ENCODE measurements around the gene TUBB4A. TPM values are rescaled to one million over a fixed set of nuclear protein-coding genes. Genes with fewer than 3 reads are reported as not detected.

TUBB4A gene
- total and polyA plus RNA-seq, 10 of the 15 experiments (the other 5 are each of a cell fraction or from before 2014, with no cell fraction given), result 0.29 to 22.4 (median 3.8) TPM

GRCh38 chr19:6530386-6531162, 28.5 kb upstream of the TUBB4A start, which contains the start of gene TNFSF9:
TNFSF9 (plus strand) TSS chr19:6531026; CDS start chr19:6531037, 11 bp downstream.
- peak; percentile 55 for ATAC-seq
- H3K9me3 ChIP-seq (replicated peaks; ENCODE audit: control insufficient read depth, insufficient read depth, low read length), result no peaks in the 10 kb centered on the region; the same call in 2 of the 3 replicates
- intact Hi-C loops (cut with micrococcal nuclease; ENCODE audit: unreplicated experiment) (no loop called here), in situ Hi-C loops (cut with MboI) (no loop called here)
- no peaks in the 10 kb centered on the region for H4K20me1 ChIP-seq (ENCODE audit: control insufficient read depth, insufficient read depth)
- peak within 1 kb of the TSS; percentile 83 for H3K27ac ChIP-seq (ENCODE audit: control insufficient read depth, insufficient read depth)
- POLR2A ChIA-PET, result interaction anchor here (0.7 to 2.4 kb wide), 19 partner anchors 9 to 205 kb away, joined by 3 to 23 read pairs (median 4); partner anchors contain the start of gene CD70
- CTCF ChIA-PET, result interaction anchor here (1.0 to 1.3 kb wide), 3 partner anchors 21 to 223 kb away, joined by 3 to 4 read pairs (median 3); no protein-coding TSS in a partner anchor
- RAD21 ChIA-PET (ENCODE audit: unreplicated experiment), result interaction anchor here (0.6 to 1.6 kb wide), 10 partner anchors 9 to 333 kb away, joined by 3 to 16 read pairs (median 6); no protein-coding TSS in a partner anchor
- peak; percentile 72 for FAIRE-seq
- peaks cover 34% of the 10 kb centered on the region for H3K4me1 ChIP-seq (ENCODE audit: control insufficient read depth, insufficient read depth, low read length)
- H2AFZ ChIP-seq (ENCODE audit: control insufficient read depth, low read depth, low read length), result peak within 1 kb of the TSS; percentile 82
- DNase-seq (ENCODE audit: low read depth, low spot score), result no peak
- WGBS (ENCODE audit: insufficient coverage, insufficient replicate concordance, low lambda C conversion rate, missing lambda C conversion rate), result under 1% methylated on average over 42 of the region's 44 CpGs
- peak within 1 kb of the TSS; percentile 99 for H3K9ac ChIP-seq (ENCODE audit: control insufficient read depth, insufficient read depth, low read length)
- H3K4me2 ChIP-seq (ENCODE audit: control insufficient read depth, insufficient read depth), result peak within 1 kb of the TSS; percentile 73
- no peaks in the 10 kb centered on the region for H3K27me3 ChIP-seq (replicated peaks in 1 of 2; ENCODE audit: control insufficient read depth in 2 of 2, insufficient read depth in 2 of 2, low read length in 1 of 2)
- peaks cover 58% of the 10 kb centered on the region for H3K79me2 ChIP-seq (ENCODE audit: control insufficient read depth, insufficient read depth, low read length)
- BruUV-seq (replicated peaks), result TSS peak; percentile 82
- H3K36me3 ChIP-seq (ENCODE audit: control insufficient read depth in 2 of 2, insufficient read depth in 2 of 2, low read length in 1 of 2), result peaks cover 0 to 8% of the 10 kb centered on the region in 2 experiments; a peak in 2 of 4 replicates
- SMC1A ChIA-PET (ENCODE audit: uncharacterized antibody, unreplicated experiment), result interaction anchor here (0.7 to 1.1 kb wide), 7 partner anchors 9 to 100 kb away, joined by 3 to 8 read pairs (median 5); no protein-coding TSS in a partner anchor
- peak within 1 kb of the TSS; percentile 99 for H3K4me3 ChIP-seq
- TF ChIP-seq SKIL (IDR thresholded peaks at IDR 0.05; ENCODE audit: low read depth, poor library complexity, severe bottlenecking) (peak; percentile 39), MXI1 (IDR thresholded peaks at IDR 0.05; ENCODE audit: low read depth, low read length) (peak; percentile 71), STAT3 (IDR thresholded peaks at IDR 0.05; ENCODE audit: low read depth, low read length) (no peak), PAX5 (IDR thresholded peaks at IDR 0.05; ENCODE audit: borderline replicate concordance, low read depth, low read length) (peak; percentile 78), IRF4 (IDR thresholded peaks at IDR 0.05; ENCODE audit: low read depth, low read length) (no peak), HCFC1 (IDR thresholded peaks at IDR 0.05; ENCODE audit: low read length) (no peak), ZNF384 (IDR thresholded peaks at IDR 0.05; ENCODE audit: borderline replicate concordance, low read depth, low read length) (no peak), ELK1 (IDR thresholded peaks at IDR 0.05; ENCODE audit: low read depth, low read length) (no peak), PML (IDR thresholded peaks at IDR 0.05; ENCODE audit: low read length) (peak; percentile 99), ZNF207 (IDR thresholded peaks at IDR 0.05; ENCODE audit: borderline replicate concordance) (no peak), NR2F1 (conservative IDR thresholded peaks at IDR 0.05) (peak; percentile 78; the same call in 1 of the 2 replicates), HDAC2 (IDR thresholded peaks at IDR 0.05) (no peak), POLR2AphosphoS2 (IDR thresholded peaks at IDR 0.05; ENCODE audit: low read depth, low read length) (peak; percentile 99), POU2F2 (IDR thresholded peaks at IDR 0.05; ENCODE audit: borderline replicate concordance, low read depth, low read length) (peak; percentile 99), NFXL1 (IDR thresholded peaks at IDR 0.05; ENCODE audit: borderline replicate concordance) (no peak), EP300 (IDR thresholded peaks at IDR 0.05; ENCODE audit: borderline replicate concordance in 1 of 2, control insufficient read depth in 1 of 2, low read depth in 2 of 2, low read length in 2 of 2) (no peak), CREB1 (IDR thresholded peaks at IDR 0.05; ENCODE audit: low read depth) (peak; percentile 93), PBX3 (IDR thresholded peaks at IDR 0.05; ENCODE audit: insufficient replicate concordance, low read depth, low read length) (peak; percentile 9), HDGF (IDR thresholded peaks at IDR 0.05) (peak; percentile 93), ZNF217 (IDR thresholded peaks at IDR 0.05) (0 out of 2 replicates have a peak, but pooled peaks have one; percentile 29)

All from GM12878 (cell line).